Adrenal gland (tissue), 12 donors: ENCODE data around the gene PRSS53. TPM values are rescaled to one million over a fixed set of nuclear protein-coding genes. Genes with fewer than 3 reads are reported as not detected.

Experiments
- DNase-seq, 7 donors: peaks; one replicate each; pipeline ENCODE4 v3.0.0-alpha.2; 2019 to 2020
- H3K27ac ChIP-seq, 5 donors: fragments of 200-600 bp; sonication (generic) in 4 of 5; 1 replicate in 3 of 5; 2 replicates in 2 of 5; pipeline versions ENCODE4 v1.5.1 to v1.8.0; 2016 to 2020; ENCODE audit warnings: mild to moderate bottlenecking in 1 of 5
- H3K27me3 ChIP-seq: fragments of 200-600 bp; 2 replicates; pipeline ENCODE4 v1.8.0; 2021
- H3K36me3 ChIP-seq, 2 donors: fragments of 200-600 bp; replicated peaks in 1 of 2; 1 replicate in 1 of 2; 2 replicates in 1 of 2; pipeline versions ENCODE4 v1.5.1 to v1.8.0; 2018 to 2022
- H3K4me1 ChIP-seq, 2 donors: fragments of 200-600 bp; replicated peaks in 1 of 2; 1 replicate in 1 of 2; 2 replicates in 1 of 2; pipeline versions ENCODE4 v1.5.1 to v1.8.0; 2018 to 2021
- H3K4me3 ChIP-seq, 4 donors: fragments of 200-600 bp; sonication (generic) in 3 of 4; one replicate each; pipeline ENCODE4 v1.5.1; 2016 to 2018
- H3K9me3 ChIP-seq, 3 donors: fragments of 200-600 bp; sonication (generic) in 1 of 3; replicated peaks in 1 of 3; 1 replicate in 2 of 3; 2 replicates in 1 of 3; pipeline versions ENCODE4 v1.5.1 to v1.8.0; 2016 to 2021
- CTCF ChIP-seq, 6 experiments: fragments of 450-650 bp in 4 of 6; fragments of 200-600 bp in 2 of 6; sonication (generic) in 1 of 6; IDR thresholded peaks; 1 replicate in 5 of 6; 2 replicates in 1 of 6; pipeline versions ENCODE4 v1.5.1 to v1.8.0; 2016 to 2021; ENCODE audit warnings: antibody characterized with exemption in 6 of 6, mild to moderate bottlenecking in 2 of 6, moderate library complexity in 1 of 6
- POLR2A ChIP-seq, 2 donors: fragments of 450-650 bp; IDR thresholded peaks; one replicate each; pipeline ENCODE4 v1.6.1; 2017; ENCODE audit warnings: antibody characterized with exemption in 2 of 2, mild to moderate bottlenecking in 2 of 2, moderate library complexity in 1 of 2
- WGBS, 4 donors: extraction: QIAGEN DNeasy Blood & Tissue Kit in 2 of 4; methylation state at CpG; one replicate each; pipeline versions ENCODE4 v1.1.5 to v1.1.7; 2013 to 2017; 5-methylcytosine and 5-hydroxymethylcytosine counted together
- intact Hi-C, 2 donors: fragments of 100-400 bp; cut with DNase I; formaldehyde crosslinking; loops; one replicate each; pipeline versions ENCODE4 v1.14.1 to v1.15.0; 2022 to 2023
- polyA plus RNA-seq, 3 donors: library from polyadenylated mRNA; stranded (reverse); fragments of 200-250 nt in 2 of 3; fragments of 350-450 nt in 1 of 3; fragmentation: Illumina TruSeq in 1 of 3; extraction: RNeasy Lipid Tissue Mini Kit (QIAGEN cat#74804) in 1 of 3; gene quantifications; one replicate each; pipeline ENCODE4 v1.2.3, GENCODE V29; 2013 to 2014
- total RNA-seq, 9 donors: library from RNA; depleted of rRNA in 4 of 9; stranded (reverse); fragments of >200 nt in 4 of 9; fragments of 120-200 nt in 1 of 9; fragmentation: NEBNext Ultra II Directional in 1 of 9; extraction: Animal tissue kit (Norgen Biotek cat#: 25700) in 1 of 9; gene quantifications; one replicate each; pipeline versions ENCODE4 v1.1.0 to v1.2.4, GENCODE V29; 2013 to 2023
- donor health status: healthy with polysubstance abuse.
- donor health status: Bipolar disorder and iron deficiency.
- donor health status: DM: yes; HTN: yes; CAD: no.
- donor health status: DM: no; HTN: no; CAD: no.
- donor health status: DM: no; HTN: no; CAD: no.
- donor health status: DM: yes; HTN: yes; CAD: no.

The PRSS53 gene
- total and polyA plus RNA-seq, 12 donors = 0.18 to 11.0 (median 1.1) TPM

- Histone ChIP-seq H3K4me3 (no peak overlapping the region), H3K4me1 (peaks cover 18 to 20% of the 10 kb centered on the region in 2 donors), H3K27me3 (no peaks in the 10 kb centered on the region), H3K36me3 (peaks cover 0 to 44% of the 10 kb centered on the region in 2 donors), H3K9me3 (no peaks in the 10 kb centered on the region), H3K27ac (peak overlapping the region in 2 of 5 donors; percentile 24 to 99)
- TF ChIP-seq POLR2A (IDR thresholded peaks at IDR 0.05) (no peak), CTCF (IDR thresholded peaks at IDR 0.05) (no peak)
- peak in 1 of 7 donors; percentile 57 for DNase-seq
- 86 to 96% (median 95%) methylated on average over 16 of the region's 16 CpGs for WGBS, 4 donors
- intact Hi-C loops = no loop called here
These were observed 31.4 kb upstream of the PRSS53 start for GRCh38 chr16:31120129-31120528.

GRCh38 chr16:31118223-31119155, 29.7 kb upstream of the PRSS53 start:
- peak in 1 of 6 experiments; percentile 10 for TF ChIP-seq CTCF (IDR thresholded peaks at IDR 0.05)
- TF ChIP-seq POLR2A (IDR thresholded peaks at IDR 0.05) = peak in 1 of 2 donors; percentile 25
- Histone ChIP-seq H3K4me1 (peaks cover 19 to 26% of the 10 kb centered on the region in 2 donors), H3K9me3 (no peaks in the 10 kb centered on the region), H3K4me3 (peak overlapping the region in 3 of 4 donors; percentile 16 to 99 (median 84)), H3K36me3 (peaks cover 0 to 33% of the 10 kb centered on the region in 2 donors), H3K27me3 (no peaks in the 10 kb centered on the region), H3K27ac (peak overlapping the region; percentile 92 to 100 (median 99))
- intact Hi-C loops = no loop called here
- WGBS, 4 donors = 39 to 44% (median 41%) methylated on average over 9 of the region's 9 CpGs
- peak in 4 of 7 donors; percentile 65 to 70 (median 68) for DNase-seq

GRCh38 chr16:31117384-31118222, 28.9 kb upstream of the PRSS53 start, which contains the start of gene KAT8:
Gene KAT8, plus strand, starts transcription at chr16:31117664. Its CDS starts 18 bp downstream, at chr16:31117682.
- peaks cover 0 to 32% of the 10 kb centered on the region in 2 donors for H3K36me3 ChIP-seq
- peak within 1 kb of the TSS; percentile 92 to 100 (median 99) for H3K27ac ChIP-seq
- H3K27me3 ChIP-seq = no peaks in the 10 kb centered on the region
- peak; percentile 96 to 97 for TF ChIP-seq POLR2A (IDR thresholded peaks at IDR 0.05)
- TF ChIP-seq CTCF (IDR thresholded peaks at IDR 0.05) = peak in 1 of 6 experiments; percentile 6
- peak; percentile 98 to 100 (median 99) for DNase-seq
- peak within 1 kb of the TSS in 3 of 4 donors; percentile 16 to 99 (median 84) for H3K4me3 ChIP-seq
- 0% methylated on average over 21 to 65 of the region's 68 CpGs for WGBS, 4 donors
- intact Hi-C loops = no loop called here
- H3K9me3 ChIP-seq = no peaks in the 10 kb centered on the region
- H3K4me1 ChIP-seq = peaks cover 28 to 34% of the 10 kb centered on the region in 2 donors
